GM21515 (cell line): Measurements from ENCODE around the gene SLC25A38.

Experiments used
- ATAC-seq: cut with Tn5 transposase; IDR thresholded peaks from one replicate; pipeline ENCODE4 v1.9.1; 2021; ENCODE audit not compliant: unreplicated experiment

SLC25A38 gene

DNA sequence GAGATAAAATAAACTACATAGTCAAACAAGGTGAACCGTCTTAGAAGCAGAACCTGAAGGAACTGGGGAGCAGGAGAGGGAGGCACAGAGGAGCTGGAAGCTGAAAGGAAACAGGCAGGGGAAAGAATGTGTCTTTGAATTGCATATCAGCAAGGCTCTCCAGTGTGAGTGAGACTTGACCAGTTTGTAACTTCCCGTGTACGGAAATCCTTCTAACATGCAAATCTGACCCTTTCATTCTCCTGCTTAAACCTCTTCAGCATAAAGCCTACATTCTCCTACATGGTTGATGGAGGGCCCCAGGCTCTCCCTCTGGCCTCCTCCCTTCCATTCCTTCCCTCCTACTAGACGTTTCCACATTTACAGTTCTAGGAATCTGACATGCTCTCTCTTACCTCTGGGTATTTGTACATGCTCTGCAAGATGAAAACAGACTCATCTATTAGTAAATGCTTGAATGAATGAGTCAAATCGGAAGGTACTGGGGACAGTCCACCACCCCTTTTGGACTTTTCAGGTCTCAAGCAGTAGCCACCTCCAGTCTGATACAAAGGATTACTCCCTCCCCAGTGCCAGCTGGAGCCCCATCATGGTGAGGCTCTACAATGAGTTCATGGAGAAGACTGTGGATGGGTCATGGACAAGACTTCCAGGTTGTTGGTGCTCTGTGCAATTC, 6.1 kb upstream of the SLC25A38 start:
- ATAC-seq, result no peak

DNA sequence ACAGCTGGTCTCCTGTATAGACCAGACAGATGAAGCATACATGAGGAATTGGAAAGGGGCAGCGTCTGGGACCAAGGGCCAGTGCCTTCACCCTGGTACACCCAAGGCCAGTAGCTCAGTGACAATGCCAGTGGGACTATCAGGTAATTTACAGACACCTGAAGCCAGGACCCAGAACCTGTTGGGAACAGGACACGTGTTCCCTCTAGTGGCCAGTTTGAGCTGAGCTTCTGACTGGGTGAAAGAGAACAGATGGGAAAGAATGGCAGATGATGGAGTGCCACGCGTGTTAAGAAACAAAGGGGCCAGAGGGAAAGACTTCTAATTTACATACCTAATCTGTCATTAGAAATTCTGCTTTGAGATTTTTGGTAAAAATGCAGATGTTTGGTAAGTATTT, 5.1 kb upstream of the SLC25A38 start:
- ATAC-seq, result peak; percentile 58

DNA sequence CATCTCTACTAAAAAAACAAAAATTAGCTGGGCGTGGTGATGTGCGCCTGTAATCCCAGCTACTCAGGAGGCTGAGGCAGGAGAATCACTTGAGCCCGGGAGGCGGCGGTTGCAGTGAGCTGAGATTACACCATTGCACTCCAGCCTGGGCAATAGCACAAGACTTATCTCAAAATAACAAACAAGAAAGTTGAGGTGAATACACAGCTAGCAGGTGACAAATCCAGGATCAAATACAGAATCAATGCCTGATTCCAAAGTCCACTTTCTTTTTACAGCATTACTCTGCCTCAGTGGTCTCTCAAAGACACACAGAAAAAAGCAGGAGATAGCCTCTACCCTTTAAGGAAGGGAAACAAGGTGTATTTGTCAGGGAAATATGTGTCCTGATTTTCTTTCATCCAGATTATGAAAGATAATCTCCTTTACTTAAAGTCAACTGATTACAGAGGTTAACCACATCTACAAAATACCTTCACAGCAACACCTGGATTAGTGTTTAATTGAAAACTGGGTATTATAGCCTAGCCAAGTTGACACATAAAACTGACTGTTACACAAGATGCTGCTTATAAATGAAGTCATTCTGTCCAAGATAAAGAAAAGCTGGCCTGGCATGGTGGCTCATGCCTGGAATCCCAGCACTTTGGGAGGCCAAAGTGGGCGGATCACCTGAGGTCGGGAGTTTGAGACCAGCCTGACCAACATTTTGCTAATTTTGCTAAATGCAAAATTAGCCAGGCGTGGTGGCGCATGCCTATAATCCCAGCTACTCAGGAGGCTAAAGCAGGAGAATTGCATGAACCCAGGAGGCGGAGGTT, 4.0 kb upstream of the SLC25A38 start:
- no peak for ATAC-seq

DNA sequence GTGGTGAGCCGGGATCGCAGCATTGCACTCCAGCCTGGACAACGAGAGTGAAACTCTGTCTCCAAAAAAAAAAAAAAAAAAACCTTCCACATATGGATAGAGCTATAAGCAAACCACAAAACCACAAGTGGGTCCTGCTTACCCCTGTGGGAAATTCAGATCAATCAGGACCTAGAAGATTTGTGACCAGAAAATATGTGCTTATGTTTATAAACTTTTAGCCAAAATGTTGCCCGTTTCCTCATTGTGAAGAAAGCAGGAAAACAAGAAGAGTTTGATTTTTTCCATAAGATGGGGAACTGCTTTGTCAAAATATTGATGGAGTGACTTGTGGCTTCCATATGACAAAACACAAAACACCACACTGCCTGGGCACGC, 3.4 kb upstream of the SLC25A38 start:
- no peak for ATAC-seq

DNA sequence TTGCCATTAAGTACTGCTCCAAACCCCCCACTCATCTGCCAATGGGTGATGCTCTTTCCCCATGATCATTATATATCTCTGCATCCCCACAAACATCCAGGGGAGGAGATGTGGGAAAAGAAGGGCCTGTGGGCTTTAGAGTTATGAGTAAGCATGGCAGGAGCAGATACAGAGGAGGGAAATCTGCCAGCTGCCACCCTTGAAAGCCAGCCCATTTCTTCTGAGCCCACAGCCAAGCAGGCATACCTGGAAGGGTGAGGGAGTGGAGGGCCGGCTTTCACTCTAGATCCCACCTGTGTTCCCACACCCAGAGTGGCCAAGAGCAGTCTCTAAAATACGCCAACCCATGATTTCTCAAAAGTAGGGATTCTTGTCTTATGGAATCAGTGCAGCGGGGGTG, 1.7 kb upstream of the SLC25A38 start:
- ATAC-seq, result no peak

DNA sequence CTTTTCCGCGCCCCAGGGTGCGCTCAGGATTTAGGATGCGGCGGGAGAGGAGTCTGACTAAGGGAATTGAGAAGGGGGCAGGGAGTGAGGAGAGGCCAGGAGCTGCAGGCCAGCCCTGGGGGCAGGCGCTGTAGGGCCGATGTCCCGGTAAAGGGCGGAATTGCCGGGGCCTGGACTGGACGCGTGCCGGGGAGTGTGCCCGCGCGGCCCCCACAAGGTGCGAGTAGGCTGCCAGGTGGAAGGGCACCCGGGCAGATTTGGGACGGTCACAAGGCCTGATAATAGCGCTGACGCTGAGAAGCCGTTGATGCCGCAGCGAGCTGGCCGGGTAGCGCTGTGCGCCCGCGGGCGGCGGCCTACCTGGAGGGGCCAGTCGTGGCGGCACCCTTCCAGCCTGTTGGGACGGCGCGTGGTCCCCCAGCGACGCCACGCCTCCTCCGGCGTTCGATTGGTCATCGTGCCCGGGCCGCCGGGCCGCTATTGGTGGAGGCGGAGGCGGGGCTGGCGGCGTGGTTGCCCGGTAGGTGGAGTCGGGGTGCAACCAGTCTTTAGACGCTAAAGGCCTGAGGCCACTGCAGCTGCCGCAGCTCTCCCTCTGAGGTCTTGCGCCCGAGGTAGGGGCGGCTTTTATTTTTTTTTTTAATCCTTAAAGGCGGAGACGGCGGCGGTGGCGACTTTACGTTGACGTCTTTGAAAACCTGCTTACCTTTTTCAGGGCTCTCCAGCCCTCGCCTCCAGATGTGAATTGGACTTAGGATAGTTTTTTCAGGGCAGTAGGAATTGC, 903 bp downstream of the SLC25A38 start:
- ATAC-seq, result peak; percentile 73

DNA sequence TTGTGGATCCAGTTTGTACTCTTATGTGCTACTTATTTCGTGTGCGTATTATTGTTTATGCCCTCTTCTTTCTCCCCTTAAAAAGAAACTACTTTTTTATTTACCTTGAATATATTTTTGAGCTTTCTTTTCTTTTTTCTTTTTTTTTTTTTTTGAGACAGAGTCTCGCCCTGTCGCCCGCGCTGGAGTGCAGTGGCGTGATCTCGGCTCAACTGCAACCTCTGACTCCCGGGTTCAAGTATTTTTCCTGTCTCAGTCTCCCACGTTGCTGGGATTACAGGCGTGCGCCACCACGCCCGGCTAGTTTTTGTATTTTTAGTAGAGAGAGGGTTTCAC, 1.5 kb downstream of the SLC25A38 start:
- ATAC-seq, result no peak

DNA sequence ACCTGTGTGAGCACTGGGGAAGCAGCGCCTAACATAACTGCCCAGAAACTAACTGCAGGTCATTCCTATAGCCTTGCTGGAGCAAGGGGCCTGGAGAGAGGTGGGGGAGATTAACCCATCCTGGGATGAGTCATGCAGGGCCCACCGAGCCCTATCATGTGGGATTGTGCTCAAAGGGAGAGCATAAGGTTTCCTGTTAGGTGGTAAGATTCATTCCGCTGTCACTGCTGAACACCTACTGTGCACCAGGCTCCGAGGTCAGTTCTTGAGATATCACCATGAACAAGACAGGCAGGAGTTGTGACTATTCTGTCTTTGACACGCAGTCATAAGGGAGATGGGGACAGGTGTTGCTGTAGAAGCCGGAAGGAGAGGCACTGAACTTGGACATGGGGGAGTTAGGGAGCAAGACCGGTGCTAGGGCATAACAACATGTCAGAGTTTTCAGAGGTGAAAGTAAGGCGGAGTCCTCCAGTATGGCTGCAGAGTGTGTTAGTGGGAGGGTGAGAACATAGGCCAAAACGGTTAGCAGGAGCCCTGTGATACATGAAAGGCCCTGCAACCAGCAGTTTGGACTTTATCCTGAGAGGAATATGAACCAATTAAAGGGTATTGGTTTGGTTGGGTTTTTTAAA, 2.4 kb downstream of the SLC25A38 start:
- ATAC-seq, result no peak

DNA sequence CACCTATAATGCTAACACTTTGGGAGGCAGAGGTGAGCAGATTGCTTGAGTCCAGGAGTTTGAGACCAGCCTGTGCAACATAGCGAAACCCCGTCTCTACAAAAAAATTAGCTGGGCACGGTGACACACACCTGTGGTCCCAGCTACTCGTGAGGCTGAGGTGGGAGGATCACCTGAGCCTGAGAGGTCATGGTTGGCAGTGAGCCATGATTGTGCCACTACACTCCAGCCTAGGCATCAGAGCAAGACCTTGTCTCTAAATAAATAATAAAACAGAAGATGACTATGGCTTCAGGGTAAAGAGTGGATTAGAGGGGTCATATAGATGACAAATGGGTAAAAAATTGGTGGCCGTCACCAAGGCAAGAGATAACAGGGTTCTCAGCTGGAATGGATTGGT, 3.1 kb downstream of the SLC25A38 start:
- no peak for ATAC-seq

DNA sequence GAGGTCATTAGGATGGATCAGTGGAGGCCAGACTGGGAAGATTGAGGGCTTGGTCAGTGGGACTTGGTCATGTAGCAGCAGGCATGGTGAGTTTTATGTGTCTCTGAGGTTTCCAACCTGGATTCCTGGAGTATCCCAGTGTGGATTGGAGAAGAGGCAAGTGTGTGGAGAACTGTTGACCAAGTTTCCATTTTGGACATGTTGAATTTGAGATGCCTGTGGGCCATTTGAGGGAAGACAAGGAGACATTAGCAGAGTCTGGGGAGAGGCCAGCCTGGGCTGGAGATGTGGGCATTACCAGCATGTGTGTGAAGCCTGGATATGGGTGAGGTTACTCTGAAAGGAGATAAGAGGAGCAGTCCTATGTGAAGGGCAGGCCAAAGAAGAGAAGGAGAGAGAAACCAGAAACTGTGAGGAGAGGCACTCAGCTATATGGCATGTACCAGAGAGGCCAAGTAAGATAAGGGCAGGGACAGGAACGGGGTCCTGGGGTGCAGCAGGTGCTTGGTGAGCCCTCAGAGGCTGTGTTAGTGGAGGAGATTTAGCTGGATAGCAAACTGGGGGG, 4.3 kb downstream of the SLC25A38 start:
- no peak for ATAC-seq

DNA sequence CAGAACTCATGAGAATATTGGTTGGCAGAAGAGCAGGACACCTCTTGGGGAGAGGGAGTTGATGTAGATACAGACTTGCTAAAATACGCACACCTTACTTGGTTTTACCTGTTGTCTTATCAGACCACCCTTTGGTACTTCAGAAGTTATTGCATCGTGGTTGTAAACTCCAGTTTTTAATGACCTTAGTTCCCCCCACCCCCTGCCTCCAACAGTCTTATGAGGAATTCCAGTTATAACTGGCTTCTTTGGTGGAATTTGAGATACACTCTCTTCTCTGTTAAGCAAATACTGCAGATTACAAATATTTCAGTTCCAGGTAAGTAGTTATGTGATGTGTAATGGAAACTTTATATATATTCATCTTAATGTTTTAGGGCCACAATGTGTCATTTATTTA, 5.0 kb downstream of the SLC25A38 start:
- no peak for ATAC-seq

DNA sequence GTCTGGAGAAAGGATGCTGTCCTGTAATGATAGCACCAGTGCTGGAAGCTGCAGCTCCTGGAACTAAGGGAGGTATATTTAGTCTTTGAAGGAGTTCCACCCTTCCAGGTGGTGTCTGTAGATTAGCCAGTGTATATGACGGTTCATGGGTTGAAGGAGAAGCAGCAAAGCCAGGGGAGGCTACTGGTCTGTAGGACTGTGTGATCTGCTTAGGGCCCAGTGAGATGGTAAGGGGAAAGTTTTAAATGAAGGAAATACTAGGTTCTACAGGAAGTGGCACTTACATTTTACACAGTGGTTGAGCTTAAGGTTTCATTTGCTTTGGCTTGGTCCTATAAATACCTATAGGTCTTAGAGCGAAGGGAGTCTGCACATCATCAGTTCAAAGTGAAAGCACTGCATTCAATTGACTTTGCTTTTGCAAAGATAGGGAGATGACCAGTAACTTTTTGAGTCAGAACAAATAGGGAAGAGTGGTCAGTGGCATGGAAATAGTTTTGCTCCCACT, 5.6 kb downstream of the SLC25A38 start:
- peak; percentile 74 for ATAC-seq

DNA sequence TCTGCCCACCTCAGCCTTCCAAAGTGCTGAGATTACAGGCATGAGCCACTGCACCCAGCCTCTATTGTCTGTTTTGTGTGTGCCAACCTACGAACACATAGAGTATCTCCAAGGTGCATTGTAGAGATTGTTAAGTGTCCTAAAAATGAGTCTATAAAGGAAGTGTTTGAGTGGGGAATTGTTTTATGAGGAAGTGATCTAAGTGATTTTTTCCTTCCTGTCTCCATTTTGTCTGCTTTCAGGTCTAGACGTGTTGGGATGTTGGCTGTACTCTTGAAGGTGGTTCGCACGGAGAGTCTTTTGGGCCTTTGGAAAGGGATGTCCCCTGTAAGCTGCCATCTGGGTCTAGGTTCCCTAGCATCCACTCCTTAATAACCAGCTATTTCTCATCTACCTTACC, 7.0 kb downstream of the SLC25A38 start:
- no peak for ATAC-seq

DNA sequence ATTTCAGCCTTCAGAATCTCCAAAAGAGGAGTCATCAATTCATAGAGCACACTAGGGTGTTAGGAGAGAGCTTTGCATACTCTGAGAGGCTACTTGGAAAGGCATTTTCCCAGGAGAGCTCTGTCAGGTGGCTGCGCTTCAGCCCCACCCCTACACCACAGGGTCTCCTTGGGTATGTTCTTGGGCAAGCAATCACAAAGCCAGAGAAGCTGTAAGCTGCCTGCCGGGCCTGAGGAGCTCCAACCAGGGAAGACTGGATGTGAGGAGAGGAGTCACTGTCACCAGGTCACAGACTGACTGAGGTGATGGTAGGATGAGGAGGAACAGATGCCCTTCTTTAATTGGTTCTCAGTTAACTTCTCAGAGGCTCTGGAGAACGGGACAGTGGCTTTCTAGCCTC, 13.5 kb downstream of the SLC25A38 start:
- no peak for ATAC-seq

DNA sequence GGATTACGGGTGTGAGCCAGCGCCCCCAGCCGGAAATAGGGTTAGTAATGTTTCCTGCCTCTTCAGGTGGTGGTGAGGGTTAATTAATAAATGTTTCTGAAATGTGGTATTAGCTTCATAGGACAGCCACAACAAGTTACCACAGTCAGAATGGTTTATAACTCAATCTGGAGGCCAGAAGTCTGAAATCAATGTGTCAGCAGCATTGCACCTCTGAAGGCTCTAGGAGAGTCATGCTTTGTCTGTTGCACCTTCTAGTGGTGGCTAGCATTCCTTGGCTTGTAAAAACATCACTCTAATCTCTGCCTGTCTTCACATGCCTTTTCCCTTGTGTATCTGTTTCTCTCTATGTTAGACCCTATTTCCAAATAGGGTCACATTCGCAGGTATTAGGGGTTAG, 15.5 kb downstream of the SLC25A38 start:
- no peak for ATAC-seq

DNA sequence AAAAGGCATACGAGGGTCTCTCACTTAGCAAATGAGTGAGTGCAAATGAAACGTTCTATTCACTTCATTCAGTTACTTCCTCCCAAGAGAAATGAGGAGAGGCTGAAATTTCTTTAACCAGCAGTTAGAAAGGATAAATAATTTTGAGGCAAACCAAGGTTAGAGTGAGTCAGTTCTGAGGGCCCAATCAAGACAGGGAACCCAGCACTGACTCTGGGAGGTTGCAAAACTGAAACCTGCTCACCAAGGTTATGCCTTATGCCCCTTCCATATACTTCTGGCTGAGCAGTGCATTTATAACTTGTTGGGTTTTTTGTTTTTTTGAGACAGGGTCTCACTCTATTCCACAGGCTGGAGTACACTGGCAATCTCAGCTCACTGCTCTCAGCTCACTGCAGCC, 18.8 kb downstream of the SLC25A38 start:
- no peak for ATAC-seq

DNA sequence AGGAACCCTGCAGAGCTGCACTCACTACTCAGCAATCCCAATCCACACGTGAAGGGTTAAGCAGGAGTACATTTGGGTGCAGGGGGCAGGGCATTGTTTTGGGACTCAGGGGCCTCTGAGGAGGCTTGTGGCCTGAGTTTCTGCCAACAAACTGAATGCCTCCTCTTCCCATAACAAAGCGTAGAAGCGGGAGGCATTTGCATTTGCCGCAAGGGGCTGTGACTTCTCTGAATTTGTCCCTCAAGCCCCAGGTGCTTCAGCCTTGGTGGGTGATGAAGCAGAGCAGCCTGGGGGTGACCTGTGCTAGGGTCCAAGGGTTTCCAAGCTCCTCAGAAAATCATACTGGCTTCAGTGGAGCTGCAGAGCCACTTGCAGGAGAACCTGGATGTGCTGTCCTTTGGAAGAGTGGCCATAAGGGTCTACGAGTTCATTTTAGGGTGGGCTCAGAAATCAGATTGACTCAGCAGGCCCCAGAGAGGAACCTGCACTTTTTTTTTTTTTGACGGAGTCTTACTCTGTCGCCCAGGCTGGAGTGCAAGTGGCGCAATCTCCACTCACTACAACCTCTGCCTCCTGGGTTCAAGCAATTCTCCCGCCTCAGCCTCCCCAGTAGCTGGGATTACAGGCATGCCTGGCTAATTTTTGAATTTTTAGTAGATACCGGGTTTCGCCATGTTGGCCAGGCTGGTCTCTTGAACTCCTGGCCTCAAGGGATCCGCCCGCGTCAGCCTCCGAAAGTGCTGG, 21.9 kb downstream of the SLC25A38 start:
- ATAC-seq, result no peak

DNA sequence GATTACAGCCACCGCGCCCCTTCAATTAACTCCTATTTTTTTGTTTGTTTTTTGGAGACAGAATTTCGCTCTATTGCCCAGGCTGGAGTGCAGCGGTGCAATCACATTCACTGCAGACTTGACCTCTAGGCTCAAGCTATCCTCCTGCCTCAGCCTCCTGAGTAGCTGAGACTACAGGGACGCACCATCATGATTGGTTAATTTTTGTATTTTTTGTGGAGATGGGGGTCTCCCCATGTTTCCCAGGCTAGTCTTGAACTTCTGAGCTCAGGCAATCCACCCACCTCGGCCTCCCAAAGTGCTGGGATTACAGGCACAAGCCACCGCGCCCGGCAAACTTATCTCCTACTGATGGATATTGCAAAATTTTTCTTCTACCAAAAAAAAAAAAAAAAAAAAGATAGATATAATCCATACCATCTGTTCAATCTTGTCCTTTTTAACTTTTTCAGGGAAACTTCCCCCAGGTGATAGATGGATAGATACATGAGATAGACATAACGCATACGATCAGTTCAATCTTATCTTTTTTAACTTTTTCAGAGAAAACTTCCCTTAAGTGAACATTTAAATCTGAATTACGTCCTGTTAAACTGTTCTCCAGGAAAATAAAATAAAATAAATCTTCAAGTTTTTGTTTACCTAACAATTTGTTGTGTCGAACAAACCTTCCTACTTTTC, 22.7 kb downstream of the SLC25A38 start:
- ATAC-seq, result no peak

DNA sequence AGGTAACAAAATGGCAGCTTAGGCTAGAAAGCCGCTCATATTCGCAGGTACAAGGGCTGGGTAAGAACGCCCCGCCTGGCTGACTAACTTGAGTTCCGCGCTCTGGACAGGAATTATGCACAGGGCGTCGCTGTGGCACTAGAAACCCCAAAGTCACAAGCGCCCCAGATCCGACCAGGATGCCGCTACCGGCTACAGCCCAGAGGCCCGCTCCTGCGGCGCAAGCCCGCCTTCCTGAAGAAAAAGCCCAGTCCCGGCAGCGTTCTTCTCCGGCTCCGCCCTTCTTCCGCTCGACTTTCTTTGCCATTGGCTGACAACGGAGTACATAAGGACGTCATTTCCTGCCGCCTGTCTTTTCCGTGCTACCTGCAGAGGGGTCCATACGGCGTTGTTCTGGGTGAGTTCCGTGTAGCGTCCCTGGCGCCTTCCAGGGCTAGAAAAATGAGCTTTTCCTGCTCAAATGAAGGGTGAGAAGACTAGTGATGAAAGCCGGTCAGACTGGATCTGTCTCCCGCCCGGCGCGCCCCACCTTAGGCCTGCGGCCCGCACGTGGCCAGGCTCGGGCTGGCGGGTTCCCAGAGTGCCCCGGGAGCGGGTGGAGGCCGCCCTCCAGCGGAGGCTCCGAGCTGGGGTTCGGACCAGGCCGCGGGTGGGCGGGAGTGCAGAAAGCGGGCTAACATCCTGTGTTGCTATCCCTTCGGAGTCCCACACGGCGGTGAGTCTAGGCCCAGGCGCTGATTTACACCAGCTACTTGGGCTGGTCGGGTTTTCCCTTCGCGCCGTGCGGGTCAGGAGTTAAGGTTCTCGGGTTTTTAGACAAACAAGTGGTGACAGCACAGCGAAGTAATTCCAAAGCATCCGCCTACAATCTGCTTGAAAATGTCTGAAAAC, 23.4 kb downstream of the SLC25A38 start, which contains the start of gene RPSA:
Gene RPSA, plus strand, starts transcription at position 353 of the 891 bp plus-strand sequence. CDS start 934 bp downstream, outside the sequence.
- peak; percentile 92 for ATAC-seq
